Progenitor cell of endocrine pancreas (in vitro differentiated cells): ENCODE data around the gene APEX1. TPM values are rescaled to one million over a fixed set of nuclear protein-coding genes. Genes with fewer than 3 reads are reported as not detected.
"Not testable (repeated sequence)": the region's sequence is repeated elsewhere in the genome, so short reads cannot be mapped to it uniquely, and the experiment has no call there.

Source experiments
- DNase-seq: peaks from one replicate; pipeline ENCODE4 v3.0.0; 2021; ENCODE audit warnings: low spot score; ENCODE audit not compliant: unreplicated experiment
- H3K27ac Mint-ChIP-seq: 2 replicates; pipeline ENCODE4 v1.8.0; 2021; ENCODE audit warnings: mild to moderate bottlenecking, moderate library complexity, mixed read lengths
- H3K27me3 Mint-ChIP-seq: 2 replicates; pipeline ENCODE4 v1.8.0; 2021; ENCODE audit warnings: mixed read lengths
- H3K36me3 Mint-ChIP-seq: 2 replicates; pipeline ENCODE4 v1.8.0; 2022; ENCODE audit warnings: mixed read lengths; ENCODE audit not compliant: insufficient read depth
- H3K4me1 Mint-ChIP-seq: 2 replicates; pipeline ENCODE4 v1.8.0; 2021; ENCODE audit warnings: low read depth, mixed read lengths
- H3K4me3 Mint-ChIP-seq: 2 replicates; pipeline ENCODE4 v1.8.0; 2021; ENCODE audit warnings: low read depth, mild to moderate bottlenecking, moderate library complexity, mixed read lengths
- H3K9me3 Mint-ChIP-seq: 2 replicates; pipeline ENCODE4 v1.8.0; 2021; ENCODE audit warnings: low read depth, mixed read lengths
- total RNA-seq: library from RNA; stranded (reverse); gene quantifications from 2 replicates; pipeline ENCODE4 v1.2.1, GENCODE V29; 2021
- TF ChIP-seq, protein P1 (sequence below): fragments of 200-600 bp; sonication (generic); IDR thresholded peaks from one replicate; pipeline ENCODE4 v1.5.0; 2021; ENCODE audit warnings: antibody characterized with exemption, mild to moderate bottlenecking; ENCODE audit not compliant: unreplicated experiment

Gene APEX1
- total RNA-seq, 1 donor from 2014 or later, result 309 TPM

DNA sequence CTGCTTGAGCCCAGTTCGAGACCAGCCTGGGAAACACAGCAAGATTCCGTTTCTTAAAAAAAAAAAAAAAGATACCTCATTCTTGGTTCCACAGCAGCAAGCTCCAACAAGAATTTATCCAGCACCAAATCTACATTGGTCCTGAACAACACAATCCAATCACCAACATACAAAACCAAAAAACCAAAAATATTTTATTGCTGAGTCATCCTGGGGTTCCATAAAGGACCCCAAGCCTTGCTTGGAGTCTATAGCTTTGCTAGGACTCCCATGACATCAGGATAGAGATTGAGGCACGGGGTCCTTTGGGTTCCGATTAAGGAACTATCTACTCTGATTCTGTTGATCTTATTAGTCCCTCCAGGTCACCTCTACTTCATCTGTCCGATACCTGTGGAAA lies 8.1 kb upstream of the APEX1 start:
- H3K36me3 Mint-ChIP-seq, result peaks cover 39% of the 10 kb centered on the region
- no peak overlapping the region for H3K27ac Mint-ChIP-seq
- H3K27me3 Mint-ChIP-seq, result no peaks in the 10 kb centered on the region
- no peak for DNase-seq
- H3K4me1 Mint-ChIP-seq, result peaks cover 6% of the 10 kb centered on the region
- TF ChIP-seq, protein P1, sequence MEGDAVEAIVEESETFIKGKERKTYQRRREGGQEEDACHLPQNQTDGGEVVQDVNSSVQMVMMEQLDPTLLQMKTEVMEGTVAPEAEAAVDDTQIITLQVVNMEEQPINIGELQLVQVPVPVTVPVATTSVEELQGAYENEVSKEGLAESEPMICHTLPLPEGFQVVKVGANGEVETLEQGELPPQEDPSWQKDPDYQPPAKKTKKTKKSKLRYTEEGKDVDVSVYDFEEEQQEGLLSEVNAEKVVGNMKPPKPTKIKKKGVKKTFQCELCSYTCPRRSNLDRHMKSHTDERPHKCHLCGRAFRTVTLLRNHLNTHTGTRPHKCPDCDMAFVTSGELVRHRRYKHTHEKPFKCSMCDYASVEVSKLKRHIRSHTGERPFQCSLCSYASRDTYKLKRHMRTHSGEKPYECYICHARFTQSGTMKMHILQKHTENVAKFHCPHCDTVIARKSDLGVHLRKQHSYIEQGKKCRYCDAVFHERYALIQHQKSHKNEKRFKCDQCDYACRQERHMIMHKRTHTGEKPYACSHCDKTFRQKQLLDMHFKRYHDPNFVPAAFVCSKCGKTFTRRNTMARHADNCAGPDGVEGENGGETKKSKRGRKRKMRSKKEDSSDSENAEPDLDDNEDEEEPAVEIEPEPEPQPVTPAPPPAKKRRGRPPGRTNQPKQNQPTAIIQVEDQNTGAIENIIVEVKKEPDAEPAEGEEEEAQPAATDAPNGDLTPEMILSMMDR, result no peak
- peaks cover 6% of the 10 kb centered on the region for H3K9me3 Mint-ChIP-seq
- no peak overlapping the region for H3K4me3 Mint-ChIP-seq

DNA sequence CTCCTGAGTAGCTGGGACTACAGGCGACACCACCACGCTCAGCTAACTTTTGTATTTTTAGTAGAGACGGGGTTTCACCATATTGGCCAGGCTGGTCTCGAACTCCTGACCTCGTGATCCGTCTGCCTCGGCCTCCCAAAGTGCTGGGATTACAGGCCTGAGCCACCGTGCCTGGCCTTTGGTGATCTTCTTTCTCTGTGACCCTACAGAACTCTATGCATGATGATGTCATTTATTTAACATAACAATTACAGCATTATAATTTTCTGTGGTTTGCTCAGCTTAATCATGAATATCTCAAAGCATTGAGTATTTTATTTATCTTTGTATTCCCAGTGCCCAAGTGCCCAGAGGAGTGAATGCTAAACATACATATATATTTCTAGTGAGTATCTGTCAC lies 2.2 kb upstream of the APEX1 start:
- Mint-ChIP-seq H3K36me3 (peaks cover 29% of the 10 kb centered on the region), H3K4me3 (peak overlapping the region; percentile 17)
- H3K27me3 Mint-ChIP-seq, H3K9me3 Mint-ChIP-seq, H3K27ac Mint-ChIP-seq, DNase-seq, H3K4me1 Mint-ChIP-seq: not testable (repeated sequence)

DNA sequence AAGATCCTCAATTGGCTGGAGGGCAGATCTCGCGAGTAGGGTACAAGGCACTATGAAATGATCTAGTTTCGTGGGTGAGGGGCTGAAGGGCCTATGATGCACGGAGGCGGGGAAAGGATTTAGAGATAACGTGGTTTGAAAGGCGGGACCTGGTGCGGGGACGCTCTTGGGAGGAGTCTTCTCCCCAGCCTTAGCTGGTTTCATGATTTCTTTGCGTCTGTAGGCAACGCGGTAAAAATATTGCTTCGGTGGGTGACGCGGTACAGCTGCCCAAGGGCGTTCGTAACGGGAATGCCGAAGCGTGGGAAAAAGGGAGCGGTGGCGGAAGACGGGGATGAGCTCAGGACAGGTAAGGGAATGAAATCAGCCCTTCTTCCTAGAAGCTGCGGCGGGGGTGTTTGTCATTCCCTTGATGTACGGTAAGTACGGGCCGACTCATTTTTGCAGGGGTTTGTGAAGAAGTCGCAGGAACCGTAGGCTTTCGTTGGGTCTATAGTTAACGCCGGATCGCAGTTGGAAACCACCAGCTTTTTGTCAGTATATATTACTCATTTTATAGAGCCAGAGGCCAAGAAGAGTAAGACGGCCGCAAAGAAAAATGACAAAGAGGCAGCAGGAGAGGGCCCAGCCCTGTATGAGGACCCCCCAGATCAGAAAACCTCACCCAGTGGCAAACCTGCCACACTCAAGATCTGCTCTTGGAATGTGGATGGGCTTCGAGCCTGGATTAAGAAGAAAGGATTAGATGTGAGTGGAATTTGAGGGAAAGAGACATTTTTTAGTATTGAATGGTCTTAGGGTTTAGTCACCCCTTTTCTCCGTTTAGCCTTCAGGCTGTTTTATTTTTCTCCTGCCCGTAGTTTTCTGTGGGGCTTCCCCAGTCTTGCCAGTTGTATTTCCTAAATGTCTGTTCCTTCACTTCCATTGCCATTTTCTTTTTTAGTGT lies 602 bp downstream of the APEX1 start:
- Mint-ChIP-seq H3K27me3 (no peaks in the 10 kb centered on the region), H3K36me3 (peaks cover 23% of the 10 kb centered on the region), H3K4me3 (no peak overlapping the region), H3K9me3 (no peaks in the 10 kb centered on the region), H3K27ac (no peak overlapping the region), H3K4me1 (peaks cover 10% of the 10 kb centered on the region)
- DNase-seq, result peak; percentile 27
- TF ChIP-seq, protein P1, result no peak

GRCh38 chr14:20456971-20457370 lies 1.9 kb downstream of the APEX1 start:
- TF ChIP-seq, protein P1, result no peak
- H3K27me3 Mint-ChIP-seq, result no peaks in the 10 kb centered on the region
- peaks cover 4% of the 10 kb centered on the region for H3K9me3 Mint-ChIP-seq
- no peak overlapping the region for H3K4me3 Mint-ChIP-seq
- DNase-seq, result no peak
- peaks cover 23% of the 10 kb centered on the region for H3K36me3 Mint-ChIP-seq
- H3K4me1 Mint-ChIP-seq, result peaks cover 15% of the 10 kb centered on the region
- H3K27ac Mint-ChIP-seq, result no peak overlapping the region

GRCh38 chr14:20458031-20458789 lies 3.2 kb downstream of the APEX1 start:
- H3K36me3 Mint-ChIP-seq, result peaks cover 20% of the 10 kb centered on the region
- H3K4me1 Mint-ChIP-seq, result peaks cover 15% of the 10 kb centered on the region
- H3K4me3 Mint-ChIP-seq, result no peak overlapping the region
- no peak for DNase-seq
- TF ChIP-seq, protein P1, result no peak
- H3K9me3 Mint-ChIP-seq, result peaks cover 7% of the 10 kb centered on the region
- no peaks in the 10 kb centered on the region for H3K27me3 Mint-ChIP-seq
- peak overlapping the region; percentile 53 for H3K27ac Mint-ChIP-seq
